GM21737 (cell line): ENCODE results near the gene SOX2.

ENCODE experiments used
- ATAC-seq: cut with Tn5 transposase; IDR thresholded peaks from one replicate; pipeline ENCODE4 v1.9.1; 2021; ENCODE audit warnings: mild to moderate bottlenecking, moderate library complexity; ENCODE audit not compliant: unreplicated experiment

Gene SOX2

GRCh38 chr3:181711325-181712135 lies at the start of gene SOX2:
Gene SOX2 (plus strand): TSS chr3:181711925. CDS start chr3:181712361, 436 bp downstream.
- no peak for ATAC-seq

- ATAC-seq = no peak
Measured at GRCh38 chr3:181683563-181683962, 28.2 kb upstream of the SOX2 start.

- ATAC-seq = no peak
Measured at GRCh38 chr3:181687190-181687589, 24.5 kb upstream of the SOX2 start.

- no peak for ATAC-seq
Measured at GRCh38 chr3:181687731-181688130, 24.0 kb upstream of the SOX2 start.

GRCh38 chr3:181689546-181689945 lies 22.2 kb upstream of the SOX2 start:
- no peak for ATAC-seq

- ATAC-seq = no peak
Measured at GRCh38 chr3:181690769-181691168, 21.0 kb upstream of the SOX2 start.

- no peak for ATAC-seq
Measured at GRCh38 chr3:181691901-181692300, 19.8 kb upstream of the SOX2 start.

GRCh38 chr3:181692311-181693145 lies 19.2 kb upstream of the SOX2 start:
- no peak for ATAC-seq

GRCh38 chr3:181693280-181693679 lies 18.4 kb upstream of the SOX2 start:
- no peak for ATAC-seq

GRCh38 chr3:181694805-181695660 lies 16.7 kb upstream of the SOX2 start:
- no peak for ATAC-seq

GRCh38 chr3:181695661-181696491 lies 15.8 kb upstream of the SOX2 start:
- no peak for ATAC-seq

GRCh38 chr3:181696626-181697230 lies 15.0 kb upstream of the SOX2 start:
- no peak for ATAC-seq

GRCh38 chr3:181698263-181698954 lies 13.3 kb upstream of the SOX2 start:
- ATAC-seq = no peak

GRCh38 chr3:181699171-181699903 lies 12.4 kb upstream of the SOX2 start:
- no peak for ATAC-seq

- peak; percentile 76 for ATAC-seq
Measured at GRCh38 chr3:181700168-181701087, 11.3 kb upstream of the SOX2 start.

- no peak for ATAC-seq
Measured at GRCh38 chr3:181701096-181701495, 10.6 kb upstream of the SOX2 start.

- no peak for ATAC-seq
Measured at GRCh38 chr3:181703601-181704420, 7.9 kb upstream of the SOX2 start.
